ENCODE measurements around the gene ADGRG3.
"Not testable (repeated sequence)": the region's sequence is repeated elsewhere in the genome, so short reads cannot be mapped to it uniquely, and the experiment has no call there.

DNA sequence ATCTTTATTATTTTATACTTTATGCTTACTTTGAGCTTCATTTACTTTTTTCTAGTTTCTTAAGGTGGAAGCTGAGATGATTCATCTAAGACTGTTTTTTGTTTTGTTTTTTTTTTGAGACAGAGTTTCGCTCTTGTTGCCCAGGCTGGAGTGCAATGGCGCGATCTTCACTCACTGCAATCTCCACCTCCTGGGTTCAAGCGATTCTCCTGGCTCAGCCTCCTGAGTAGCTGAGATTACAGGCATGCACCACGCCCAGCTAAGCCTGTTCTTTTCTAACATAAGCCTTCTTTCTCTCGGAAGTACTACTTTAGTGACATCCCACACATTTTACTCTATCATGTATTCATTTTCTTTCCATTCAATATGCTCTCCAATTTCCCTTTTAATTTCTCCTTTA, 44.5 kb downstream of the ADGRG3 start:
- TF ChIP-seq, protein P1, sequence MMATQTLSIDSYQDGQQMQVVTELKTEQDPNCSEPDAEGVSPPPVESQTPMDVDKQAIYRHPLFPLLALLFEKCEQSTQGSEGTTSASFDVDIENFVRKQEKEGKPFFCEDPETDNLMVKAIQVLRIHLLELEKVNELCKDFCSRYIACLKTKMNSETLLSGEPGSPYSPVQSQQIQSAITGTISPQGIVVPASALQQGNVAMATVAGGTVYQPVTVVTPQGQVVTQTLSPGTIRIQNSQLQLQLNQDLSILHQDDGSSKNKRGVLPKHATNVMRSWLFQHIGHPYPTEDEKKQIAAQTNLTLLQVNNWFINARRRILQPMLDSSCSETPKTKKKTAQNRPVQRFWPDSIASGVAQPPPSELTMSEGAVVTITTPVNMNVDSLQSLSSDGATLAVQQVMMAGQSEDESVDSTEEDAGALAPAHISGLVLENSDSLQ (IDR thresholded peaks at IDR 0.05): not testable (repeated sequence)
- TF ChIP-seq FOXM1 (IDR thresholded peaks at IDR 0.05; ENCODE audit: borderline replicate concordance); ELF4 (IDR thresholded peaks at IDR 0.05): not testable (repeated sequence)
